SK-N-SH (cell line): ENCODE measurements around the gene XPR1. TPM values are rescaled to one million over a fixed set of nuclear protein-coding genes. Genes with fewer than 3 reads are reported as not detected.

Experiments used
- CTCF ChIA-PET: fragments of 300-600, 350-600 bp; formaldehyde crosslinking; extraction: SDS; loops from one replicate; lab custom pipeline; 2021; lab: Yijun Ruan, JAX
- POLR2A ChIA-PET: fragments of 350-600 bp; sonication (Branson Sonifier 250); formaldehyde crosslinking; extraction: SDS; loops from one replicate; lab custom pipeline; 2020; ENCODE audit warnings: antibody characterized with exemption, inconsistent platforms; lab: Yijun Ruan, JAX
- DNase-seq: peaks from one replicate; pipeline ENCODE4 v3.0.0; 2012
- H2AFZ ChIP-seq: fragments of 200-600 bp; sonication (generic); 2 replicates; pipeline ENCODE4 v1.8.1; 2016; ENCODE audit warnings: antibody characterized with exemption, mild to moderate bottlenecking, low read depth
- H3F3A ChIP-seq: fragments of 200-600 bp; sonication (generic); replicated peaks from 2 replicates; pipeline ENCODE3; 2016; ENCODE audit warnings: antibody characterized with exemption, mild to moderate bottlenecking; ENCODE audit not compliant: insufficient read depth
- H3K27ac ChIP-seq, 2 experiments: fragments of 200-500 bp in 1 of 2; fragments of 200-600 bp in 1 of 2; sonication (Bioruptor generic) in 1 of 2; sonication (generic), shearing (Covaris generic) in 1 of 2; 2 replicates each; pipeline versions ENCODE4 v1.5.1 to v1.6.1; 2014 to 2016; ENCODE audit warnings: low read depth in 2 of 2, inconsistent platforms in 1 of 2, low read length in 1 of 2, mild to moderate bottlenecking in 1 of 2, mixed read lengths in 1 of 2
- H3K27me3 ChIP-seq: fragments of 200-600 bp; sonication (generic), shearing (Covaris generic); 2 replicates; pipeline ENCODE4 v1.6.1; 2016; ENCODE audit warnings: mixed run types; ENCODE audit not compliant: insufficient read depth
- H3K36me3 ChIP-seq, 2 experiments: fragments of 200-500 bp in 1 of 2; fragments of 200-600 bp in 1 of 2; sonication (Bioruptor generic) in 1 of 2; sonication (generic) in 1 of 2; replicated peaks in 1 of 2; 2 replicates each; pipeline versions ENCODE3 to v1.5.1; 2014 to 2016; ENCODE audit warnings: low read length in 1 of 2, mild to moderate bottlenecking in 1 of 2; ENCODE audit not compliant: insufficient read depth in 2 of 2, control insufficient read depth in 1 of 2
- H3K4me1 ChIP-seq, 2 experiments: fragments of 200-500 bp in 1 of 2; fragments of 200-600 bp in 1 of 2; sonication (Bioruptor generic) in 1 of 2; sonication (generic), shearing (Covaris generic) in 1 of 2; 2 replicates each; pipeline versions ENCODE4 v1.5.1 to v1.6.1; 2014 to 2016; ENCODE audit warnings: low read depth in 1 of 2, low read length in 1 of 2, mixed run types in 1 of 2; ENCODE audit not compliant: insufficient read depth in 2 of 2, control insufficient read depth in 1 of 2
- H3K4me2 ChIP-seq: fragments of 200-600 bp; sonication (generic), shearing (Covaris generic); 2 replicates; pipeline ENCODE4 v1.6.1; 2017; ENCODE audit warnings: mixed run types
- H3K4me3 ChIP-seq, 2 experiments: fragments of 200-500 bp in 1 of 2; fragments of 200-600 bp in 1 of 2; sonication (Bioruptor generic) in 1 of 2; sonication (generic), shearing (Covaris generic) in 1 of 2; 2 replicates each; pipeline versions ENCODE4 v1.5.1 to v1.8.1; 2014 to 2016; ENCODE audit warnings: low read depth in 2 of 2, inconsistent platforms in 1 of 2, low read length in 1 of 2, mild to moderate bottlenecking in 1 of 2, mixed read lengths in 1 of 2, moderate library complexity in 1 of 2
- H3K79me2 ChIP-seq: fragments of 200-600 bp; sonication (generic); 2 replicates; pipeline ENCODE4 v1.8.1; 2017; ENCODE audit warnings: mild to moderate bottlenecking; ENCODE audit not compliant: insufficient read depth
- H3K9ac ChIP-seq: fragments of 200-600 bp; sonication (generic); 2 replicates; pipeline ENCODE4 v1.6.1; 2017; ENCODE audit warnings: mixed run types
- H3K9me2 ChIP-seq: fragments of 200-600 bp; sonication (generic); 2 replicates; pipeline ENCODE4 v1.6.1; 2017; ENCODE audit warnings: mixed run types
- H3K9me3 ChIP-seq: fragments of 200-600 bp; sonication (generic); 2 replicates; pipeline ENCODE4 v1.6.1; 2017; ENCODE audit warnings: mixed run types, mild to moderate bottlenecking, moderate library complexity
- H4K20me1 ChIP-seq: fragments of 200-600 bp; sonication (generic); 2 replicates; pipeline ENCODE4 v1.6.1; 2017; ENCODE audit warnings: mild to moderate bottlenecking, mixed run types; ENCODE audit not compliant: insufficient read depth
- EZH2phosphoT487 ChIP-seq: fragments of 200-600 bp; sonication (generic); IDR thresholded peaks from 2 replicates; pipeline ENCODE4 v1.6.1; 2017; ENCODE audit warnings: low read depth, mixed run types, mild to moderate bottlenecking, antibody characterized with exemption, moderate library complexity, borderline replicate concordance
- GATA2 ChIP-seq: sonication (generic); formaldehyde crosslinking; IDR thresholded peaks from 2 replicates; pipeline ENCODE4 v1.5.0; 2020; ENCODE audit warnings: mild to moderate bottlenecking, missing genetic modification reagents
- POLR2AphosphoS5 ChIP-seq: IDR thresholded peaks from 2 replicates; pipeline ENCODE4 v1.6.1; 2012; ENCODE audit warnings: low read depth, low read length
- REST ChIP-seq: IDR thresholded peaks from 2 replicates; pipeline ENCODE4 v1.6.1; 2012; ENCODE audit warnings: mild to moderate bottlenecking, low read depth, low read length, moderate library complexity
- RXRA ChIP-seq: IDR thresholded peaks from 2 replicates; pipeline ENCODE4 v1.4.0; 2012; ENCODE audit warnings: low read depth, mild to moderate bottlenecking, borderline replicate concordance
- TAF1 ChIP-seq: IDR thresholded peaks from 2 replicates; pipeline ENCODE4 v1.6.1; 2012; ENCODE audit warnings: low read depth, mild to moderate bottlenecking, low read length, moderate library complexity, borderline replicate concordance
- TEAD4 ChIP-seq: IDR thresholded peaks from 2 replicates; pipeline ENCODE4 v1.4.0; 2012; ENCODE audit warnings: mild to moderate bottlenecking, borderline replicate concordance; ENCODE audit not compliant: insufficient read depth
- YY1 ChIP-seq: IDR thresholded peaks from 2 replicates; pipeline ENCODE4 v1.4.0; 2012; ENCODE audit warnings: low read depth, mild to moderate bottlenecking
- WGBS: methylation state at CpG from one replicate; pipeline ENCODE4 v1.1.6; 2017; ENCODE audit warnings: low lambda C conversion rate; 5-methylcytosine and 5-hydroxymethylcytosine counted together
- polyA plus RNA-seq, 3 experiments: library from polyadenylated mRNA; depleted of rRNA; stranded (reverse); fragments of >200 nt; gene quantifications; 2 replicates each; pipeline ENCODE4 v1.2.3, GENCODE V29; 2012
- TF ChIP-seq, protein P1 (sequence below): IDR thresholded peaks from 2 replicates; pipeline ENCODE4; 2012
- TF ChIP-seq, protein P2 (sequence below): fragments of 200-600 bp; sonication (generic); IDR thresholded peaks from 2 replicates; pipeline ENCODE4 v1.6.1; 2017; ENCODE audit warnings: antibody characterized with exemption, mild to moderate bottlenecking, moderate library complexity

XPR1 gene
- polyA plus RNA-seq, 1 of the 3 experiments (the other 2 are of a cell fraction), result 7.9 TPM

DNA sequence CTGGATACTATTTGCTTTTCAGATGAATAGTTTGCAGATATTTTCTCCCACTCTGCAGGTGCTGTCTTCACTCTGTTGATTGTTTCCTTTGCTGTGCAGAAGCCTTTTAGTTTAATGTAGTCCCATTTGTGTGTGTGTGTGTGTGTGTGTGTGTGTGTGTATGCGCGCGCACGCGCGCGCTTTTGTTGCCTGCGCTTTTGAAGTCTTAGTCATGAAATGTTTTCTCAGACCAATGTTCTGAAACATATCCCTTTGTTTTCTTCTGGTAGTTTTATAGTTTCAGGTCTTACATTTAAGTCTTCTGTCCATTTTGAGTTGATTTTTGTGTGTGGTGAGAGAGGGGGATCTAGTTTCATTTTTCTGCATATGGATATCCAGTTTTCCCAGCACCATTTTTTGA is 63.5 kb downstream of the XPR1 start (continued):
- TF ChIP-seq REST (no peak), POLR2AphosphoS5 (no peak), EZH2phosphoT487 (no peak), TAF1 (no peak)
- TF ChIP-seq, protein P1, sequence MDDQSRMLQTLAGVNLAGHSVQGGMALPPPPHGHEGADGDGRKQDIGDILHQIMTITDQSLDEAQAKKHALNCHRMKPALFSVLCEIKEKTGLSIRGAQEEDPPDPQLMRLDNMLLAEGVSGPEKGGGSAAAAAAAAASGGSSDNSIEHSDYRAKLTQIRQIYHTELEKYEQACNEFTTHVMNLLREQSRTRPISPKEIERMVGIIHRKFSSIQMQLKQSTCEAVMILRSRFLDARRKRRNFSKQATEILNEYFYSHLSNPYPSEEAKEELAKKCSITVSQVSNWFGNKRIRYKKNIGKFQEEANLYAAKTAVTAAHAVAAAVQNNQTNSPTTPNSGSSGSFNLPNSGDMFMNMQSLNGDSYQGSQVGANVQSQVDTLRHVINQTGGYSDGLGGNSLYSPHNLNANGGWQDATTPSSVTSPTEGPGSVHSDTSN, result no peak

DNA sequence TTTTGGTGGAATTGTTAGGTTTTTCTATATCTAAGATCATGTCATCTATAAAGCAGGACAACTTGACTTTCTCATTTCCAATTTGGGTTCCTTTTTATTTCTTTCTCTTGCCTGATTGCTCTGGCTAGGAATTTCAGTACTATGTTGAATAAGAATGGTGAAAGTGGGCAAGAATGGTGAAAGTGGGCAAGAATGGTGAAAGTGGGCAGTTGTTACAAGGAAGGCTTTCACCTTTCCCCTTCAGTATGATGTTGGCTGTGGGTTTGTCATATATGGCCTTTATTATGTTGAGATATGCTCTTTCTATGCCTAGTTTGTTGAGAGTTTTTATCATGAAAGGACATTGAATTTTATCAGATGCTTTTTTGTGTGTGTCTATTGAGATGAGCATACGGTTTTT is 64.5 kb downstream of the XPR1 start:
- H3K36me3 ChIP-seq, result no peaks in the 10 kb centered on the region
- no peak overlapping the region for H3K4me2 ChIP-seq
- peaks cover 10% of the 10 kb centered on the region; the same call in 1 of the 2 replicates for H3K79me2 ChIP-seq
- H2AFZ ChIP-seq, result no peak overlapping the region
- H3K4me3 ChIP-seq, result no peak overlapping the region
- 0 out of 2 replicates have a peak, but pooled peaks cover 3% of the 10 kb centered on the region for H3K9me3 ChIP-seq
- H4K20me1 ChIP-seq, result no peaks in the 10 kb centered on the region
- H3K9me2 ChIP-seq, result no peaks in the 10 kb centered on the region
- TF ChIP-seq, protein P2, sequence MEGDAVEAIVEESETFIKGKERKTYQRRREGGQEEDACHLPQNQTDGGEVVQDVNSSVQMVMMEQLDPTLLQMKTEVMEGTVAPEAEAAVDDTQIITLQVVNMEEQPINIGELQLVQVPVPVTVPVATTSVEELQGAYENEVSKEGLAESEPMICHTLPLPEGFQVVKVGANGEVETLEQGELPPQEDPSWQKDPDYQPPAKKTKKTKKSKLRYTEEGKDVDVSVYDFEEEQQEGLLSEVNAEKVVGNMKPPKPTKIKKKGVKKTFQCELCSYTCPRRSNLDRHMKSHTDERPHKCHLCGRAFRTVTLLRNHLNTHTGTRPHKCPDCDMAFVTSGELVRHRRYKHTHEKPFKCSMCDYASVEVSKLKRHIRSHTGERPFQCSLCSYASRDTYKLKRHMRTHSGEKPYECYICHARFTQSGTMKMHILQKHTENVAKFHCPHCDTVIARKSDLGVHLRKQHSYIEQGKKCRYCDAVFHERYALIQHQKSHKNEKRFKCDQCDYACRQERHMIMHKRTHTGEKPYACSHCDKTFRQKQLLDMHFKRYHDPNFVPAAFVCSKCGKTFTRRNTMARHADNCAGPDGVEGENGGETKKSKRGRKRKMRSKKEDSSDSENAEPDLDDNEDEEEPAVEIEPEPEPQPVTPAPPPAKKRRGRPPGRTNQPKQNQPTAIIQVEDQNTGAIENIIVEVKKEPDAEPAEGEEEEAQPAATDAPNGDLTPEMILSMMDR, result no peak
- no peak for TF ChIP-seq TEAD4
- no peak for TF ChIP-seq RXRA
- no peak for TF ChIP-seq GATA2 (CRISPR knock-in tag)
- TF ChIP-seq YY1, result no peak
- TF ChIP-seq, all 33 proteins: peak for 0
- Histone ChIP-seq H3K27me3 (no peaks in the 10 kb centered on the region), H3K4me1 (peaks cover under 1 to 6% of the 10 kb centered on the region in 2 experiments; a peak in 2 of 4 replicates), H3K27ac (no peak overlapping the region), H3F3A (peaks cover 7% of the 10 kb centered on the region), H3K9ac (no peak overlapping the region)
- DNase-seq, result no peak
- 85% methylated on average over 1 of the region's 1 CpG for WGBS
- CTCF ChIA-PET, result interaction anchor here (1.0 kb wide), 1 partner anchor 987 kb away, joined by 3 read pairs; no protein-coding TSS in a partner anchor
- POLR2A ChIA-PET, result no interaction called here
